K562 (cell line): ENCODE data around the gene KHDC1. TPM values are rescaled to one million over a fixed set of nuclear protein-coding genes. Genes with fewer than 3 reads are reported as not detected.

Experiments
- BCOR ChIP-seq: fragments of 450-650 bp; IDR thresholded peaks from 2 replicates; pipeline ENCODE4 v1.6.1; 2016
- CBFB ChIP-seq: sonication (generic); formaldehyde crosslinking; IDR thresholded peaks from 2 replicates; pipeline ENCODE4 v1.4.0; 2020; ENCODE audit warnings: mild to moderate bottlenecking, missing genetic modification reagents
- CEBPB ChIP-seq: fragments of 450-650 bp; IDR thresholded peaks from 2 replicates; pipeline ENCODE4 v1.6.1; 2016; ENCODE audit warnings: missing genetic modification characterization, missing compliant biosample characterization
- GATAD2A ChIP-seq: fragments of 450-650 bp; IDR thresholded peaks from 2 replicates; pipeline ENCODE4 v1.6.1; 2017
- MAZ ChIP-seq, 2 experiments: fragments of 450-650 bp in 1 of 2; sonication (generic) in 1 of 2; formaldehyde crosslinking; IDR thresholded peaks in 1 of 2; conservative IDR thresholded peaks in 1 of 2; 2 replicates each; pipeline versions ENCODE4 v1.4.0 to v1.5.0; 2020; ENCODE audit warnings: mild to moderate bottlenecking in 1 of 2, missing genetic modification reagents in 1 of 2
- MLX ChIP-seq, 2 experiments: fragments of 450-650 bp in 1 of 2; sonication (generic) in 1 of 2; formaldehyde crosslinking; conservative IDR thresholded peaks; 2 replicates each; pipeline versions ENCODE4 v1.4.0 to v1.8.1; 2020 to 2022; ENCODE audit warnings: mild to moderate bottlenecking in 1 of 2, missing genetic modification reagents in 1 of 2
- PML ChIP-seq: IDR thresholded peaks from 2 replicates; pipeline ENCODE4 v1.6.1; 2012; ENCODE audit warnings: low read length, inconsistent platforms
- RNF2 ChIP-seq: sonication (generic); IDR thresholded peaks from 2 replicates; pipeline ENCODE4 v1.6.1; 2016
- SMAD4 ChIP-seq: fragments of 250-450 bp; sonication (Bioruptor Pico); conservative IDR thresholded peaks from 2 replicates; pipeline ENCODE4 v1.8.0; 2021; ENCODE audit warnings: inconsistent platforms, mild to moderate bottlenecking, moderate library complexity
- SP1 ChIP-seq: sonication (generic); formaldehyde crosslinking; IDR thresholded peaks from 2 replicates; pipeline ENCODE4 v1.8.1; 2022; ENCODE audit warnings: mild to moderate bottlenecking, missing genetic modification reagents
- STAT5A ChIP-seq: IDR thresholded peaks from 2 replicates; pipeline ENCODE4 v1.6.1; 2012; ENCODE audit warnings: low read length, inconsistent platforms, borderline replicate concordance
- ZNF174 ChIP-seq: fragments of 250-450 bp; sonication (Bioruptor Pico); IDR thresholded peaks from 2 replicates; pipeline ENCODE4 v1.4.0; 2020; ENCODE audit warnings: mild to moderate bottlenecking
- ZNF431 ChIP-seq: sonication (generic); formaldehyde crosslinking; IDR thresholded peaks from 2 replicates; pipeline ENCODE4 v1.8.0; 2022; ENCODE audit warnings: mild to moderate bottlenecking, missing genetic modification reagents
- ZNF511 ChIP-seq: sonication (generic); formaldehyde crosslinking; IDR thresholded peaks from 2 replicates; pipeline ENCODE4 v1.8.0; 2022; ENCODE audit warnings: mild to moderate bottlenecking, missing genetic modification reagents
- ZNF830 ChIP-seq: fragments of 250-450 bp; sonication (Bioruptor Pico); IDR thresholded peaks from 2 replicates; pipeline ENCODE4 v1.5.0; 2021; ENCODE audit warnings: mild to moderate bottlenecking
- polyA plus RNA-seq, 8 experiments: library from polyadenylated mRNA; depleted of rRNA in 4 of 8; stranded (reverse) in 5 of 8; unstranded in 3 of 8; fragments of >200 nt; fragmentation: Nextera tagmentation in 2 of 8; fragmentation: Illumina TruSeq in 1 of 8; extraction: Ambion mirVana in 2 of 8; extraction: Trizol in 1 of 8; gene quantifications; 2 replicates each; pipeline versions ENCODE4 v1.2.1 to v1.2.3, GENCODE V29; 2011 to 2014; ENCODE audit warnings: inconsistent platforms in 1 of 8, missing spikeins in 1 of 8
- total RNA-seq, 7 experiments: library from RNA; depleted of rRNA in 6 of 7; stranded (reverse); fragments of >200 nt in 6 of 7; fragmentation: Illumina TruSeq in 2 of 7; extraction: Trizol in 2 of 7; gene quantifications; 2 replicates each; pipeline versions ENCODE4 v1.2.1 to v1.2.3, GENCODE V29; 2011 to 2021; ENCODE audit warnings: low replicate concordance in 1 of 7
- TF ChIP-seq, protein P1 (sequence below), 2 experiments: IDR thresholded peaks in 1 of 2; conservative IDR thresholded peaks in 1 of 2; 2 replicates each; pipeline ENCODE4 v1.6.1; 2016; ENCODE audit warnings: low read depth in 2 of 2, mild to moderate bottlenecking in 1 of 2, missing compliant biosample characterization in 1 of 2, missing genetic modification characterization in 1 of 2, moderate library complexity in 1 of 2
- TF ChIP-seq, protein P2 (sequence below), 2 experiments: IDR thresholded peaks; 2 replicates each; pipeline ENCODE4 v1.6.1; 2012; ENCODE audit warnings: improper control_type of control experiment in 2 of 2, low read depth in 2 of 2, low read length in 2 of 2, borderline replicate concordance in 1 of 2
- TF ChIP-seq, protein P3 (sequence below), 3 experiments: IDR thresholded peaks in 2 of 3; conservative IDR thresholded peaks in 1 of 3; 2 replicates each; pipeline ENCODE4 v1.5.1; 2011 to 2012; ENCODE audit warnings: low read length in 3 of 3, mild to moderate bottlenecking in 3 of 3, control low read depth in 2 of 3, improper control_type of control experiment in 1 of 3, inconsistent platforms in 1 of 3, low read depth in 1 of 3, mixed read lengths in 1 of 3, moderate library complexity in 1 of 3; ENCODE audit not compliant: insufficient read depth in 2 of 3

Gene KHDC1
- total and polyA plus RNA-seq, 9 of the 15 experiments (the other 6 are each of a cell fraction or from before 2014, with no cell fraction given): 2.5 to 19.5 (median 8.0) TPM

GRCh38 chr6:73309785-73310502 lies 46.9 kb upstream of the KHDC1 start (continued):
- TF ChIP-seq ZNF174 (CRISPR knock-in tag) (no peak), SMAD4 (CRISPR knock-in tag) (peak; percentile 50), ZNF431 (CRISPR knock-in tag) (0 out of 2 replicates have a peak, but pooled peaks have one; percentile 14), ZNF511 (CRISPR knock-in tag) (peak; percentile 74; the same call in 1 of the 2 replicates), RNF2 (0 out of 2 replicates have a peak, but pooled peaks have one; percentile 51), CEBPB (tag) (no peak), MLX (CRISPR knock-in tag; conservative IDR thresholded peaks at IDR 0.05) (no peak), GATAD2A (no peak), PML (peak; percentile 66; the same call in 1 of the 2 replicates), MAZ (CRISPR knock-in tag; conservative IDR thresholded peaks at IDR 0.05 in 1 of 2, IDR thresholded peaks at IDR 0.05 in 1 of 2) (peak; percentile 65 to 73), CBFB (CRISPR knock-in tag) (no peak), BCOR (peak; percentile 22; the same call in 1 of the 2 replicates), ZNF830 (CRISPR knock-in tag) (no peak), SP1 (CRISPR knock-in tag) (peak; percentile 66), STAT5A (no peak)
- TF ChIP-seq, protein P1, sequence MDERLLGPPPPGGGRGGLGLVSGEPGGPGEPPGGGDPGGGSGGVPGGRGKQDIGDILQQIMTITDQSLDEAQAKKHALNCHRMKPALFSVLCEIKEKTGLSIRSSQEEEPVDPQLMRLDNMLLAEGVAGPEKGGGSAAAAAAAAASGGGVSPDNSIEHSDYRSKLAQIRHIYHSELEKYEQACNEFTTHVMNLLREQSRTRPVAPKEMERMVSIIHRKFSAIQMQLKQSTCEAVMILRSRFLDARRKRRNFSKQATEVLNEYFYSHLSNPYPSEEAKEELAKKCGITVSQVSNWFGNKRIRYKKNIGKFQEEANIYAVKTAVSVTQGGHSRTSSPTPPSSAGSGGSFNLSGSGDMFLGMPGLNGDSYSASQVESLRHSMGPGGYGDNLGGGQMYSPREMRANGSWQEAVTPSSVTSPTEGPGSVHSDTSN (CRISPR knock-in tag; IDR thresholded peaks at IDR 0.05; ENCODE audit: low read depth): no peak
- TF ChIP-seq, protein P1 (tag; conservative IDR thresholded peaks at IDR 0.05; ENCODE audit: low read depth): peak; percentile 16; the same call in 1 of the 2 replicates
- TF ChIP-seq, protein P2, sequence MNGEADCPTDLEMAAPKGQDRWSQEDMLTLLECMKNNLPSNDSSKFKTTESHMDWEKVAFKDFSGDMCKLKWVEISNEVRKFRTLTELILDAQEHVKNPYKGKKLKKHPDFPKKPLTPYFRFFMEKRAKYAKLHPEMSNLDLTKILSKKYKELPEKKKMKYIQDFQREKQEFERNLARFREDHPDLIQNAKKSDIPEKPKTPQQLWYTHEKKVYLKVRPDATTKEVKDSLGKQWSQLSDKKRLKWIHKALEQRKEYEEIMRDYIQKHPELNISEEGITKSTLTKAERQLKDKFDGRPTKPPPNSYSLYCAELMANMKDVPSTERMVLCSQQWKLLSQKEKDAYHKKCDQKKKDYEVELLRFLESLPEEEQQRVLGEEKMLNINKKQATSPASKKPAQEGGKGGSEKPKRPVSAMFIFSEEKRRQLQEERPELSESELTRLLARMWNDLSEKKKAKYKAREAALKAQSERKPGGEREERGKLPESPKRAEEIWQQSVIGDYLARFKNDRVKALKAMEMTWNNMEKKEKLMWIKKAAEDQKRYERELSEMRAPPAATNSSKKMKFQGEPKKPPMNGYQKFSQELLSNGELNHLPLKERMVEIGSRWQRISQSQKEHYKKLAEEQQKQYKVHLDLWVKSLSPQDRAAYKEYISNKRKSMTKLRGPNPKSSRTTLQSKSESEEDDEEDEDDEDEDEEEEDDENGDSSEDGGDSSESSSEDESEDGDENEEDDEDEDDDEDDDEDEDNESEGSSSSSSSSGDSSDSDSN (IDR thresholded peaks at IDR 0.05; ENCODE audit: borderline replicate concordance in 1 of 2, low read depth in 2 of 2, low read length in 2 of 2): 0 out of 4 replicates have a peak, but pooled peaks of 1 of the 2 experiments have one; percentile 53
- TF ChIP-seq, protein P3, sequence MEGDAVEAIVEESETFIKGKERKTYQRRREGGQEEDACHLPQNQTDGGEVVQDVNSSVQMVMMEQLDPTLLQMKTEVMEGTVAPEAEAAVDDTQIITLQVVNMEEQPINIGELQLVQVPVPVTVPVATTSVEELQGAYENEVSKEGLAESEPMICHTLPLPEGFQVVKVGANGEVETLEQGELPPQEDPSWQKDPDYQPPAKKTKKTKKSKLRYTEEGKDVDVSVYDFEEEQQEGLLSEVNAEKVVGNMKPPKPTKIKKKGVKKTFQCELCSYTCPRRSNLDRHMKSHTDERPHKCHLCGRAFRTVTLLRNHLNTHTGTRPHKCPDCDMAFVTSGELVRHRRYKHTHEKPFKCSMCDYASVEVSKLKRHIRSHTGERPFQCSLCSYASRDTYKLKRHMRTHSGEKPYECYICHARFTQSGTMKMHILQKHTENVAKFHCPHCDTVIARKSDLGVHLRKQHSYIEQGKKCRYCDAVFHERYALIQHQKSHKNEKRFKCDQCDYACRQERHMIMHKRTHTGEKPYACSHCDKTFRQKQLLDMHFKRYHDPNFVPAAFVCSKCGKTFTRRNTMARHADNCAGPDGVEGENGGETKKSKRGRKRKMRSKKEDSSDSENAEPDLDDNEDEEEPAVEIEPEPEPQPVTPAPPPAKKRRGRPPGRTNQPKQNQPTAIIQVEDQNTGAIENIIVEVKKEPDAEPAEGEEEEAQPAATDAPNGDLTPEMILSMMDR (IDR thresholded peaks at IDR 0.05 in 2 of 3, conservative IDR thresholded peaks at IDR 0.05 in 1 of 3; ENCODE audit: insufficient read depth in 2 of 3, low read depth in 1 of 3, low read length in 3 of 3): peak; percentile 57 to 78 (median 78)
